ENCODE data around the gene RPS6KA4. TPM values are rescaled to one million over a fixed set of nuclear protein-coding genes. Genes with fewer than 3 reads are reported as not detected.

The RPS6KA4 gene
- total RNA-seq, 1 donor from 2014 or later = 34.9 TPM

DNA sequence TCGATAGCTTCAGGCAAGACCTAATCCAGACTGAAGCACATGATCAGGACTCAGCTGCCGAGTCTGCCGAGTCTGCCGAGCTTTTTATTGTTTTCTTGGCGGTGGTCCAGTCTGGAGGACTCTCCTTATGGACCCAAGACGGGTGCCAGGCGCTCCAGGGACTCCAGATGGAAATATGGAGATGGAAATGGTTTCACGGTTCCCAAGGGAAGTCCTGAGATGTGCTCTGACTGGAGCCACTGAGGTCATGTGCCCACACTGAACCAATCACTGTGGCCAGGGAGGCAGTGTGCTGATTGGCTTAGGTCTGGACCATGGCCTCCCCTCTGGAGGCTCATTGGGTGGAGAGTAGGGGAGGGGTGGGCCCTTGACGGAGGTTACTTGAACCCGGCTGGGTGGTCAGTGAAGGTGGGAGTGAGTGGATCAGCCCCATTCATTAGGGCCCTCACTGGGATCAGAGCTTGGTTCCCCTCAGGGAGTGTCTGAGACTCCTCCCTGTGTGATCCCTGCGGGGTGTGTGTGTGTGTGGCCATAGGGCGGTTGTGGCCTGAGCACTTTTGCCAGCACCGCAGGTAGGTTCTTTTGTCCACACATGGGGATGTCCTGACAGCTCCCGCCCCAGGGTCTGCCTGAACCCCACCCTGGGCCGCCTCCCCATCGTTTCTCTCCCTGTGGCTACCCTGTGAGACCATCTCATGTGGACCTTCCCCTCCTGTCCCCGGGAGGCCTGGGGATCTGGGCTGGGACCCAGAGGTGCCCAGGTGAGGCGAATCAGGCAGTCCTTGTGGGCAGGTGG is 14.0 kb downstream of the RPS6KA4 start:
- Mint-ChIP-seq H3K4me3 (ENCODE audit: unreplicated experiment) (no peak overlapping the region), H3K36me3 (ENCODE audit: low read depth) (peaks cover 8% of the 10 kb centered on the region), H3K4me1 (ENCODE audit: low read depth) (no peaks in the 10 kb centered on the region), H3K9me3 (ENCODE audit: low read depth) (no peaks in the 10 kb centered on the region), H3K27ac (ENCODE audit: unreplicated experiment) (no peak overlapping the region), H3K27me3 (ENCODE audit: low read depth) (no peaks in the 10 kb centered on the region)
- no peak for TF ChIP-seq CTCF (IDR thresholded peaks at IDR 0.05)
- DNase-seq (ENCODE audit: low spot score) = no peak

DNA sequence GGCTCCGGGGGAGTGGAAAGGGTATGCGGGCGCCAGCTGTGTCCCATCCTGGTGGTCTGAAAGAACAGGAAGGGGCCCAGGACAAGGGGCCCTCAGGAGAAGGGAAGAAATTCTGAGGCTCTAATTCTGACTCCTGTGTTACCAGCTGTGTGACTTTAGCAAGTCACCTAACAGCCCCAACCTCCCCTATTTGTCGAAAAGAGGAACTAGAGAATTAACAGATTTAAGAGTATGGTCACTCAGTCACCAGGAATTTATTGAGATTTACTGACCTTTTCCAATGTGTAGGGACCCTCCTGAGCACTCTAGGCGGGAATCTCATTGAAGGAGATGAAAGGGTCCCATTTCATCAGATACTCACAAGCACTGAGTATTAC is 14.6 kb downstream of the RPS6KA4 start:
- no peak for DNase-seq (ENCODE audit: low spot score)
- no peaks in the 10 kb centered on the region for H3K4me1 Mint-ChIP-seq (ENCODE audit: low read depth)
- H3K27me3 Mint-ChIP-seq (ENCODE audit: low read depth) = no peaks in the 10 kb centered on the region
- H3K9me3 Mint-ChIP-seq (ENCODE audit: low read depth) = no peaks in the 10 kb centered on the region
- no peak overlapping the region for H3K27ac Mint-ChIP-seq (ENCODE audit: unreplicated experiment)
- no peak for TF ChIP-seq CTCF (IDR thresholded peaks at IDR 0.05)
- H3K4me3 Mint-ChIP-seq (ENCODE audit: unreplicated experiment) = no peak overlapping the region
- H3K36me3 Mint-ChIP-seq (ENCODE audit: low read depth) = peaks cover 8% of the 10 kb centered on the region

DNA sequence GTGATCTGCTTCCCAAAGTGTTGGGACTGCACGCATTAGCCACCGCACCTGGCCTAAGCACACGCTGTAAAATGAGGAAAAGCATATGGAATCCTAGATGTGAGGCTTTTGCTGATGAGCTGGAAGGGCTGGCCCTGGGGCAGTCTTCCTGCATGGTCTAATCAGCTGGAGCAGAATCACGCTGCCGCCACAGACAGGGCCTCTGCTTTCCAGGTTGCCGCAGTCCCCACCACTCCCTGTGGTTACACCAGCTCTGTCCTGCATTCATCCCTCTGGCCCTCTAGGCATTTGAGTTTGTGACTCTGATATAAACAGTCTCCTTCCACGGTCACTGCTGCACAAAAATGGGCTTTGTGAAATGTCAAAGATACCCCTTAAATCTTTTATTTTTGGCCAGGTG is 17.1 kb downstream of the RPS6KA4 start:
- Mint-ChIP-seq H3K4me3 (ENCODE audit: unreplicated experiment) (no peak overlapping the region), H3K27me3 (ENCODE audit: low read depth) (no peaks in the 10 kb centered on the region), H3K9me3 (ENCODE audit: low read depth) (no peaks in the 10 kb centered on the region), H3K4me1 (ENCODE audit: low read depth) (no peaks in the 10 kb centered on the region), H3K36me3 (ENCODE audit: low read depth) (no peaks in the 10 kb centered on the region), H3K27ac (ENCODE audit: unreplicated experiment) (no peak overlapping the region)
- no peak for TF ChIP-seq CTCF (IDR thresholded peaks at IDR 0.05)
- DNase-seq (ENCODE audit: low spot score) = no peak

- H3K4me1 Mint-ChIP-seq (ENCODE audit: low read depth) = no peaks in the 10 kb centered on the region
- no peaks in the 10 kb centered on the region for H3K9me3 Mint-ChIP-seq (ENCODE audit: low read depth)
- no peak for DNase-seq (ENCODE audit: low spot score)
- no peak overlapping the region for H3K27ac Mint-ChIP-seq (ENCODE audit: unreplicated experiment)
- peaks cover 5% of the 10 kb centered on the region for H3K27me3 Mint-ChIP-seq (ENCODE audit: low read depth)
- TF ChIP-seq CTCF (IDR thresholded peaks at IDR 0.05) = no peak
- H3K36me3 Mint-ChIP-seq (ENCODE audit: low read depth) = no peaks in the 10 kb centered on the region
- no peak overlapping the region for H3K4me3 Mint-ChIP-seq (ENCODE audit: unreplicated experiment)
Measured at GRCh38 chr11:64378335-64378880, 19.4 kb downstream of the RPS6KA4 start.

DNA sequence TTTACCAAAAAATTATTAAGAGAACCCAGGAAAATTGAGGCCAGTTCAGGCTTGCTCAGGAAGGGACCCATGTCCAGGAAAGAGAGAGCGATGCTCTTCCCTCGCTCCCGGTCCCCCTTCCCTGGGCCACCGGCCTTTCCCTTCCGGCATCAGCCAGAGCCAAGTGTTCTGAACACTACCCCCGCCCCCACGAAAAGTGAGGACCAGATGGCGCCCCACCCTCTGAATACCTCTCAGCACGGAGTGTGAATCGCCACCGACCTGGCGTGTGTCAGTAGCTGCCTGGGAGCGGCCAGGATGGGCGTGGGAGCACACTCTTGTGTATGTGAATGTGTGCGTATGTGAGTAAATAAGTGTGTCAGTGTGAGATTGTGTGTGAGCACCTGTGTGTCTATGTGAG is 20.2 kb downstream of the RPS6KA4 start:
- Mint-ChIP-seq H3K4me1 (ENCODE audit: low read depth) (no peaks in the 10 kb centered on the region), H3K4me3 (ENCODE audit: unreplicated experiment) (no peak overlapping the region), H3K27me3 (ENCODE audit: low read depth) (peaks cover 7% of the 10 kb centered on the region), H3K27ac (ENCODE audit: unreplicated experiment) (no peak overlapping the region), H3K36me3 (ENCODE audit: low read depth) (no peaks in the 10 kb centered on the region), H3K9me3 (ENCODE audit: low read depth) (no peaks in the 10 kb centered on the region)
- no peak for DNase-seq (ENCODE audit: low spot score)
- no peak for TF ChIP-seq CTCF (IDR thresholded peaks at IDR 0.05)
